Fibroblast of skin of right quadriceps (primary cell): ENCODE results near the gene ADAMTSL1.

ENCODE experiments used
- DNase-seq: peaks from one replicate; pipeline ENCODE4 v3.0.0-alpha.2; 2013

Gene ADAMTSL1

GRCh38 chr9:18673179-18673578 is 199.2 kb downstream of the ADAMTSL1 start:
- DNase-seq = no peak

GRCh38 chr9:18675332-18675731 is 201.4 kb downstream of the ADAMTSL1 start:
- DNase-seq = peak; percentile 25

- no peak for DNase-seq
These were observed 202.0 kb downstream of the ADAMTSL1 start for GRCh38 chr9:18675973-18676372.

GRCh38 chr9:18676525-18676924 is 202.6 kb downstream of the ADAMTSL1 start:
- DNase-seq = no peak

- peak; percentile 9 for DNase-seq
These were observed 205.1 kb downstream of the ADAMTSL1 start for GRCh38 chr9:18678821-18679590.

- no peak for DNase-seq
These were observed 209.0 kb downstream of the ADAMTSL1 start for GRCh38 chr9:18682907-18683306.

- DNase-seq = no peak
These were observed 209.4 kb downstream of the ADAMTSL1 start for GRCh38 chr9:18683312-18683711.

GRCh38 chr9:18683851-18684250 is 209.9 kb downstream of the ADAMTSL1 start:
- no peak for DNase-seq

- DNase-seq = no peak
These were observed 210.8 kb downstream of the ADAMTSL1 start for GRCh38 chr9:18684593-18685317.

GRCh38 chr9:18688581-18689565 is 214.9 kb downstream of the ADAMTSL1 start:
- DNase-seq = peak; percentile 52

- DNase-seq = peak; percentile 49
These were observed 216.0 kb downstream of the ADAMTSL1 start for GRCh38 chr9:18689921-18690320.

- no peak for DNase-seq
These were observed 218.3 kb downstream of the ADAMTSL1 start for GRCh38 chr9:18692268-18692667.

- no peak for DNase-seq
These were observed 219.0 kb downstream of the ADAMTSL1 start for GRCh38 chr9:18692962-18693361.

GRCh38 chr9:18694959-18695668 is 221.2 kb downstream of the ADAMTSL1 start:
- DNase-seq = no peak

GRCh38 chr9:18698992-18699391 is 225.0 kb downstream of the ADAMTSL1 start:
- DNase-seq = no peak

GRCh38 chr9:18699764-18700163 is 225.8 kb downstream of the ADAMTSL1 start:
- DNase-seq = no peak

- no peak for DNase-seq
These were observed 226.8 kb downstream of the ADAMTSL1 start for GRCh38 chr9:18700714-18701113.

- no peak for DNase-seq
These were observed 229.4 kb downstream of the ADAMTSL1 start for GRCh38 chr9:18703151-18703900.

GRCh38 chr9:18703901-18704379 is 230.0 kb downstream of the ADAMTSL1 start:
- DNase-seq = no peak

GRCh38 chr9:18705796-18706392 is 231.9 kb downstream of the ADAMTSL1 start:
- DNase-seq = peak; percentile 70

- no peak for DNase-seq
These were observed 232.7 kb downstream of the ADAMTSL1 start for GRCh38 chr9:18706648-18707047.
